Stimulated activated CD8-positive, alpha-beta memory T cell treated with anti-CD3 and anti-CD28 coated beads, Interleukin-7, amount 100 ng/mL, for 1 hour (primary cell): ENCODE results near the gene COL5A1.

Source experiments
- DNase-seq, 2 donors: peaks; one replicate each; pipeline ENCODE4 v3.0.0-alpha.2; 2020; ENCODE audit warnings: low read depth in 2 of 2

The COL5A1 gene

DNA sequence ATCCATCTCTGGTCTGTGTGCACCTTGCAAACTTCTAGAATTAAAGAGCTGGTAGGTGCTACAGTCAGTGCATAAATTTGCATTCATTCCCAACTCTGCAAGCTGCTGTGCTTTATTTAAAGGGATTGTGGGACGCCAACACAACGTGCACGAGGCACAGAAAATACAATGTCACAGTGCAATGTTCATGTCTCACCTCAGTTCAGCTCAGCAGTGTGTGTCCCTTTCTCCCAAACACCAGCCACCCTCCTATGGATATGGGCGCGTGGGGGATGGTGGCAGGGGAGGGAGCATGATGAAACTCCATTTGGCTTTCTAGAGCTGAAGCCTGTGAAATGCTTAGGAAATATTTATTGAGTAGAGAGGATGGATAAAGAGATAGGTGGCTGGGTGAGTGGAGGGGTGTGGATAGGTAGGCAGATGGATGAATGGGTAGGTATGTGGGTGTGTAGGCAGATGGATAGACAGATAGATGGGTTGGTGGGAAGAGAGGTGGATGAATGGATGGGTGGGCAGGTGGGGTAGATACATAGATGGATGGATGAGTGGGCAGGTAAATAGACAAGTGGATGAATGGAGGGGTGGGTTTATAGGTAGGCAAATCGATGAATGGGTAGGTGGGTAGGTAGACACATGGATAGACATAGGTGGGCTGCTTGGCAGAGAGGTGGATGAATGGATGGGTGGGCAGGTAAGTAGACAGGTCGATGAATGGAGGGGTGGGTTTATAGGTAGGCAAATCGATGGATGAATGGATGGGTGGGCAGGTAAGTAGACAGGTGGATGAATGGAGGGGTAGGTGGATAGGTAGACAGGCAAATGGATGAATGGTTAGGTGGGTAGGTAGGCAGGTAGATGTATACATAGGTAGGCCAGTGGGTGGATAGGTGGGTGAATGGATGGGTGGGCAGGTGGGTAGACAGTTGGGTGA, 146.3 kb downstream of the COL5A1 start:
- DNase-seq = no peak

DNA sequence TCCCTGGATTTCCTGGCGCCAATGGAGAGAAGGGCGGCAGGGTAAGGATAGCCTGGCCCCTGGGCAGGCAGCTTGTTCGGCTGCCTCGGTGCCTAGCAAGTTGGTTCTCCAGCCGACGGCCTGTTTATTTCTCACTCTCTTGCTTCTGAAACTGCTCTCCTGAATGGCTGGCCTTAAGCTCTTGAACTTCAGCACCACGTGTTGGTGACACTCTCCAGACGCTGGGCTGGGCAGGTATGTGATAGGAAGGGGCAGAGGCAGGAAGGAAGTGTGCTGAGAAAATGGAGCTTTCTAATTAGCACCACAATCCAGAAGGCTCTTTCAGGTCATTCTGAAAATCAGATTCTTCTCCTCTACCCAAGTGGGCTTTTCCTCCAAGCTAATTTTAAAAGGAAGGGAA, 147.6 kb downstream of the COL5A1 start:
- DNase-seq = no peak

DNA sequence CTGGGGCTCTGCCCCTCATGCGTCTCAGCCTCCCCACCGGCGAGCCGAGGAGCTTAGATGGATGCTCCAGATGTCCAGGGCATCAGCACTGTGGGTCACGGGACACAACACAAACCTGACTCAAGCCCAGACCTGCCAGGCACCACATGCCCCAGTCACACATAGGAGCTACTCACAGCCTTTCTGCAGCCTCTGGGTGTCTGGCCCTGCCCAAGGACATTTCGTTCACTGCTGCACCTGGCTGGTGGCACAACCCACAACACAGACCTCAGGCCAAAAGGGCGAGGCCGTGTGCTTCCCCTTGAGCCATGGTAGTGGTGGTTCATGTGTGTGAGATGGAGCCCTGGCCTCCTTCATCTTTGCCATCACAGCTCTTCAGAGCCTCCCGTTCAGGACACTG, 149.4 kb downstream of the COL5A1 start:
- DNase-seq = no peak

DNA sequence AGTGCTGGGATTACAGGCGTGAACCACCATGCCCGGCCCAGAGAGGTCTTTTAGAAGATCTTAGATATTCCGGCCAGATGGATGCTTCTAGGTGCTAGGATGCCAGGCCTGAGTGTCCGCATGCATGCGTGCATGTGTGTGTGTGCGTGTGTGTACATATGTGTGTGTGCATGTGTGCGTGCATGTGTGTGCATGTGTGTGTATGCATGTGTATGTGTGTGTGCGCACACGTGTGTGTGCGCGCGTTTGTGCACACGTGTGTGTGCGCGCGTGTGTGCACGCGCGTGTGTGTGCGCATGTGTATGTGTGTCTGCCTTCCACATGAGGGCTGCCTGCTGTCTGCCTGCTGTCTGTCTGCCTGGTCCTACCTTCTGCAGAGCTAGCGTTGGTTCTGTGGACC, 151.0 kb downstream of the COL5A1 start:
- no peak for DNase-seq

DNA sequence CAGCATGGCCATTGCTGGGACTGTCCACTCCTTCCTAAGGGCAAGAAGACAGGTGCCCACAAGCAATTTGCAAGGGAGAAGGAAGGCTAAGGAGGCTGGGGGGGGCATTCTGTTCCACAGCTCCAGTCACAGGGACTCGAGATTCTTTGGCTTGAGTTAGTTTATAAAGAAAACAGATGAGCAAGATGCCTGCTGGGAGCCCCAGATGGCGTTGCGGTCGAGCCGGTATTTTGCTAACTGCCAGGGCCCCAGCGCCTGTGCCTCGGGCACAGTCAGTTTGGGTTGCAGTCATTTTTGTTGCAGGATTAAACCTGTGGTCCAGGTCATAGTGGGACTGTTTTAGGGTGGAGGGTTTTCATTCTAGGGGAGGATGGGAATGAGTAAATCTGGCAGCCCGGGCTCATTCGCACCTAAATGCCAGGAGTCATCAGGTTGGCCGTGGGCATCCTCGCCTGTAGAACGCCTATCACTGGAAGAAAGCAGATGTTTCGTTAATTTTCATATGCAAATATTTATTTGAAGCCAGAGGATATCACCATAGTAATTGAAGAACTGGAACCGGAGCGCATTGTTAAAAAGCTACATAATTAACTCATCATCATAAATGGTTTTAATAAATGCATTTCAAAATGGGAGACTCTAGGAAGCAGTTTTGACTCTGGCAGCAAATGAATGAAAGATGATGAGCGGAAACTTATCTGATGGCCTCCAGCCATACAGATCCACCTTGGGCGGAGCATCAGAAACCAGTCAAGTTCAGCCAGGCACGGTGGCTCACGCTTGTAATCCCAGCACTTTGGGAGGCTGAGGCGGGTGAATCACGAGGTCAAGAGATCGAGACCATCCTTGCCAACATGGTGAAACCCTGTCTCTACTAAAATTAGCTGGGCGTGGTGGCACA, 151.9 kb downstream of the COL5A1 start:
- DNase-seq = no peak

DNA sequence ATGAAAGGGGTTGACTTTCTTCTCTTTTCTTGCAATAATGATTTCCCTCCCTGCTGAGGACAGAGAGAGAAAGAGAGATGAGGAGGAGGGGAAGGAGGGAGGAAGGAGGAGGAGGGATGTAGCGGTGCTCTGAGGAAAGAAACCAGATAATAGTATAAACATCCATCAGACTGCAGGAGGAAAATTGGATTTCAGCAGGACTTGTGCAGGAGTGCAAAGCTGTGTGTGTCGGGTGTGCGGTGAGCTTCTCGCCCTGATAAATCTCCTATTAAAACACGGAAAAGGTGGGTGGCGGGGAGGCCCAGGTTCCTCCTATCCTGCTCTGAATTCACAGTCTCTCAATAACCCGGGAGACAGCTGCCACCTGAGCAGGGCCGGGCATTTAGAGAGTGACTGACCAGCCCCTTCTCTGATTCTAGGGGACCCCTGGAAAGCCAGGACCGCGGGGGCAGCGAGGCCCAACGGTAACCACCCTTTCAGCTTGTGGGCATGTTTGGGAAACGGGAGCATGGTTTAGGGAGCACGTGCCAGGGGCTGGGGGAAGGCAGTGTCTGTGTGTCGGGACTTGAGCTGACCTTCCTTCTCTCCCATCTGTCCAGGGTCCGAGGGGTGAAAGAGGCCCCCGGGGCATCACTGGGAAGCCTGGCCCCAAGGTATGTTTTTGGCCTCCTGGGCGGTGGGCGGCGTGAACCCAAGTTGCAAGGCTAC, 153.2 kb downstream of the COL5A1 start:
- no peak for DNase-seq

DNA sequence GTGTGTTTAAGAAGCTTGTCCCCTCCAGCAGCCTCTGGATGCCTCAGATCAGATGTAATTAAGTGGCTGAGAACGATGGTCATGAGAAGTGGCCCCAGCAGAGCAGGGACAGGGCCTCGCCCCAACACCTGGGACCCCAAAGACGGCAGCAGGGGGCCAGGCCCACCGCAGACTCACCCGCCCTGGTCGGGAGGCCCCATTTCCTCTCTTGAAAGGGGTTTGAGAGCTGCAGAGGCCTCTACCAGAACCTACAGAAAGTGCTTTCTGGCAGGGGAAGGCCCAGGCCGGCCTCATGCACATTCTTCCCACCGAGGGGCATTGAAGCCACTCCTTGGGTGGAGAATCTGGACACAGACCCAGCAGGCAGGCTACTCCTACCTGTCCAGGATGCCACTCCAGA, 153.8 kb downstream of the COL5A1 start:
- DNase-seq = no peak

DNA sequence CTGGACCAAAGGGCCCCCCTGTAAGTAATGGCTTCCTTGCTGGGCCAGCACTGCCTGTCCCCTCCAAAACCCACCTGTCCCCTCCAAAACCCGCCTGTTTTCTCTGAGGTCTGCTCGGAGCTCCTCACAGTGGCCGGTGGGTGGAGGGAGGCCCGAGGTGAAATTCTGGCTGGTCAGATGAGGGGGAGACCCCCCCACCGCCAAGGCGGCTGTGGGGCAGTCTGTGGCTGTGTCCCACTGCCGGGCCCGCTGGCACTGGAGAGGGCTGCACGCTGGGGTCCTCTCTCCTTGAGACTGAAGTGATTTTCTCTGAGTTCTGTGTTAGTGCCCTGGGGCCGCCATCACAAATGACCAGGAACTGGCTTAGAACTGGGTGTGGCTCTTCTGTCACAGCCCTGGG, 155.3 kb downstream of the COL5A1 start:
- no peak for DNase-seq

DNA sequence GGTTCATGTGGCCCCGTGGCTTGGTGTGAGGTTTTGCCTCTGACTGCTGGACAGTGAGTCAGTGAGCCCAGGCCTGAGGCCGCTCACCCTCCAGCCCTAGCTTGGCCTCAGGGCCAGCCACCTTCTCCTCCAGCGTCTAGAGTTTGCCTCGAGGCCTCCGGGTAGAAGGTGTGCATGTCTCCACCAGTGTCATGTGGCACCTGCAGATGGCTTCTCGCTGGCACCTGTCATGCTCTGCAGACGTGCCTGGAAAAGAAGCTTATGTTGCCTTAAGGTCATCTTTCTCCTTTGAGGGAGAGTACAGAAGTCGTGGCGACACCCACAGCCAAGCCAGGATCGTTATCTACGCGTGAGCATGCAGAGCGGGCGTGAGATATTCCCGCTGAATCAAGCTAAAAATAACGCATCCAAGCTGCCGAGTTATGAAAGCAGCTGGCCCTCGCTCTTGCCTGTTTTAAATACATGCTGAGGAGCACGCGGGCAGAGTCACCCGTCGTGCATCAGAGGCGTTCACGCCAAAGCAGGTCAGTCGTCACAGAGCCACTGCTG, 159.3 kb downstream of the COL5A1 start:
- DNase-seq = no peak

DNA sequence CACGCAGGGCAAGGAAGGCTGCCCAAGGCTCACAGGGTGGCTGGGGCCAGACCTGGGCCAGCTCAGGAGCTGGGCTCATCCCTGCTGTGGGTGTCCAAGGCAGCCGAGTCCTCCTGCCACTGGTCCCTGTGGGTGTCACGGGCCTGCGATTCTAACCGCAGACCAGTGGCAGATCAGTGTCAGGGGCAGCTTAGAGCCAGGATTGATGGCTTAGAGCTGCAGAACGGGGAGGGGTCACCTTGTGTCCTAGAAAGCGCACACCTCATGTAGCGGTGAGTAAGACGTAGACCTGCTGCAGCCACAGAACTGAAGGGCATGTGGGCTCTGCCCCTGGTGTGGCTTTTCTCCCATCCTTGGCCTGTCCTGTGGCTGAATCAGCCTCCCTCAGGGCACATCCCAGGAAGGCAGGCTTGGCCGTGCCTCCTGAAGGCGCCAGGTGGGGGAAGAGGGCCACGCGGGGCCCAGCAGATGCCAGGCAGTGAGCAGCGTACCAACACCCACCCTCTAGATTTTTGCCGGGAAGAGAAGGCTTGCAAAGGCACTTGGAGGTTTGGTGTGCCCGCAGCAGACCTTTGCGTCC, 160.7 kb downstream of the COL5A1 start:
- no peak for DNase-seq

DNA sequence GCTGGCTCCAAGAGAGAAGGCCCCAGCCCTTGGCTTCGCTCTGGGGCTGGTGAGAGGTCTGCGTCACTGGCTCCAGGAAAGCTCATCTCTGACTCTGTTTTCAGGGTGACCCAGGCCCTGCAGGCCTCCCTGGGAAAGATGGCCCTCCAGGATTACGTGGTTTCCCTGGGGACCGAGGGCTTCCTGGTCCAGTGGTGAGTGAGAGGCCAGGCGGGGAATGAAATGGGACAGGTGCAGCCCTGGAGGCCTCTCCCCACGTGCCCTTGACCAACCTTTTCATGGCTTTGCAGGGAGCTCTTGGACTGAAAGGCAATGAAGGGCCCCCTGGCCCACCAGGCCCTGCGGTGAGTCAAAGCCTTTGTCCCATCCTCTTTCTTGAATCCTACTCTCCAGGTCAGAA, 163.3 kb downstream of the COL5A1 start:
- no peak for DNase-seq

DNA sequence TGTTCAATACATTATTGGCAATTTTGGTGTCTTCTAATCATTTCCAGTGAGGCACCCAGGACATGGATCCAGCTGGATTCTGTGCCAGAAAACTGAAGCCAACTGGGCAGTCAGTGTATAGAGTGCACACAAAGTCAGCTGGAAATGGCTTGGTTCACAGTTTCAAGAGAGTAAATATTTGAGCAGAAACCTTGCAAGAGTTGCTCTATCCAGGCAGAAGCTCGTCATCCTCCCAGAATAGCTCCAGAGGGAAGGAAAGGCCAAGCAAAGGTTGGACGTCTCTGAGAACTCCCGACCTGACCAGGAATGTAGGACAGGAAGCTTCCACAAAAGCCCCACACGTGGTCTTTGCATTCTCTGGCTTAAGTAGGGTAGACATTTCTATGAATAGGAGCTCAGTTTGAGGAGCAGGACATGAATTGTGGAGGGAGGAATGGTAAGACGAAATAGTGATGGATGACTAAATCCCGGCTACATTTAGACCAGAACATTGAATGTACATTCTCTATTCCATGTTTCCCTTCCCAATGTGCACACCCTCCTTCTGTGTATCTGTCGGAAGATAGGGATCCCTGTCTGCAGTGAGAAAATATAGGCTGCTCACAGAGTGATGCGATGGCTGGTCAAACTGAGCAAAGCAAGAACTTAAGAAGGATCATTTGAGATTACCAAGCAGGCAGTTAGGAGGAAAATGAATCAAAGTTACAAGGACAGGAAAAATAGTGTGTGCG, 166.3 kb downstream of the COL5A1 start:
- DNase-seq = no peak

DNA sequence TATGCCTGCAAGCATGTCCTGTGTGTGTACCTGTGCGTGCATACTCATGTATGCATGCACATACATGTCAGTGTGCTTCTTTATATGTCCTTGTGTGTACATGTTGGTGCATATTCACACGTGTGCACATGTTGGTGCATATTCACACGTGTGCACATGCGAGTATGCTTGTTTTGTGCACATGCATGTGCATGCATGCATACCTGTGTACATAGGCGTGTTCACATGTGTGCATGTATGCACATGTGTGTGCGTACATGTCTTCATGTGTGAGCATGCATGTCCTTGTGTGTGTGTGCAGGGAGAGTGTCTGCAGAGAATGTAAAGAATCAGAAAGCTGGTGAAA, 166.8 kb downstream of the COL5A1 start:
- DNase-seq = no peak

DNA sequence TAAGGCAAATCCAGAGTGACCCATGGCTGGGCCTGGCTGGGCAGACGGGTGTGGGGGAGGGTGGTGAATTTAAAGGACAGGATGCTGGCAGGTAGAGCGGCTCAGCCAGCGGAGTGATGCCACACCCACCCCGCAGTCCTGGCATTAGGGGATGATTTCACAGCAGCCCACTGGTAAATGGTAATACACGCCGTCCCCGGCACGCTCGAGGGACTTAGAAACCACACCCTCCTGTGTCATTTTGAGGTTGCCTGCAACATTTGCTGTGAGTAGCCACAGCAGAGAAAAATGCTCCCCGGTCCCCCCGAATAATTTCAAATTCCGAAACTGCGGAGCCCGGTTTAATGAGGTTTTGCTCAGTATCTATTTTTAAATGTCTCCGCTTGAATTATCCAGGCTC, 167.7 kb downstream of the COL5A1 start:
- no peak for DNase-seq

DNA sequence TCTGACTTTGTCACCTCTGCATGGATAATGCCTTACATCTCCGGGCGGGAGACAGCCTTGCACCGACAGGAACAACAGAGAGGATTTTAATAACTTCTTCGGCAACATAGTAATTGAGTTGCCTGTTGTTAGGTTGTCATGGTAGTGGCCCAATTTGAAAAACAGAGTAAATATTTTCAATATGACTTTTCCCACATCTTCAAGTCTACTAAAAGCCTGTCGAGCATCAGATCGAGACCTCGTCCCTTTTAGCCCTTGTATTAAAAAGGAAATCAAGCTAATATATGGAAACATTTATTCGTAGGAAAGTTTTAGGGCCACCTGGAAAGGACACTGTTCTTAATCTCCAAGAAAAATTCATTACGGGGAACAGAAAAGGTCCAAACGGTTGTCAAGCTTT, 168.2 kb downstream of the COL5A1 start:
- DNase-seq = no peak

DNA sequence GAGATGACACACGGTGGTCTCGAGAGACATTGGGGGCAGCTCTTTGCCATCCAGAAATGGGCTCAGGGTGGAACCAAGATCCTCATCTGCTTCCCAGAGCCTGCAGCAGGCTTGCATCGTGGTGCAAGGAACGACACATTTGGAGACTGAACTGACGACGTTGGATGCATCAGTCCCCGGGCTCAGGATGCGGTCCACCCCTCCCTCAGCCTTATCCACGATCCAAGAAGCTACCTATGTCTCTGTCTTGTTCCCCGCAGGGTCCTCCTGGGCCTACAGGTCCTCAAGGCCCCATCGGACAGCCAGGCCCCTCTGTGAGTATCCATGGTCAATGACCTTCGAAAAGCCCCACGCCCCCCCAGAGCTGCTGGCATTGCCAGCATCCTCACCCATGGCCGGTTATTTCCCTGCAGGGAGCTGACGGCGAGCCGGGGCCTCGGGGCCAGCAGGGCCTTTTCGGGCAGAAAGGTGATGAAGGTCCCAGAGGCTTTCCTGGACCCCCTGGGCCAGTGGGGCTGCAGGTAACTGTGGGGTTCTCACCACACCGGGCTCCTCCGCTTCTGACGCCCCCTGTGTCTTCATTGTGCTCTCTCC, 169.6 kb downstream of the COL5A1 start:
- no peak for DNase-seq

DNA sequence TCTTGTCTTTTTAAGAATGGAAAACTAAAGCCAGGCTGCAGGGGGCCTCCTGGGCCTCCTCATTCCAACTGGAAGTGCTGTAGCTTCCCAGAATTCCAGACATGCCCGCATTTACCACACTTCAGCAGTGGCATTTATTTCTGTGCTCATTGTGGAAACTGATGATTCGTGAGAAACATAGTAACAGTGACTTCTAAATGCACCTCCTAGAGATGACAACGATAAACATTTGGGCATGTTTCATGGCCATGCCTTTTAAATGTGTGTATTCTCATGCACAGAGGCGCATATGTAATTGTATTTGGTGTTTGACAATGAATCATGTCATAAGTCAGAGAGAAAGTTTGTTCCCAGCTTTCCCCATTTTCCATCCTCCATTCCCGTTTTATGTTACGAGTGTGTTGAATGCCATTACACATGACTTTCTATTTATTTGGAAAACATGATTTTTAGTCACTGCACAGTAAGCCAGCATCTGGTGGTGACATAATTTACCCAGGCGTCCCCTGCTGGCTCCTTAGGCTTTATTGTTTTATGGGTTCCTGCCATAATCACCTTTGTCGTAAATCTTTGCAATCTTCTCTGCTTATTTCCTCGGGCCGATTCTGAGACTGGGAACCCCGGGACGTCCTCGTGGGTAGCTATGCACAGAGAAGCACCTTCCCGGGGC, 170.2 kb downstream of the COL5A1 start:
- DNase-seq = no peak

DNA sequence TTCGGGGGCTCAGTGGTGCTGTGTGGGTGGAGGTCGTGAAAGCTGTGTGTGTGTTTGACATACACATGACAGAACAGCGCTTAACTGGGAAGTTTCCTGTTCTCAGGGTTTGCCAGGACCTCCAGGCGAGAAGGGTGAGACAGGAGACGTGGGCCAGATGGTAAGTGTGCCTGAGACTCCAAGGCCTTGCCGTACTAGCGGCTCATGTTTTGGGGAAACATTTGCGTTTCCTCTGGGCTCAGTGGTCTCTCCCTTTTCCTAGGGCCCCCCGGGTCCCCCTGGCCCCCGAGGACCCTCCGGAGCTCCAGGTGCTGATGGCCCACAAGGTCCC, 170.7 kb downstream of the COL5A1 start:
- DNase-seq = no peak

DNA sequence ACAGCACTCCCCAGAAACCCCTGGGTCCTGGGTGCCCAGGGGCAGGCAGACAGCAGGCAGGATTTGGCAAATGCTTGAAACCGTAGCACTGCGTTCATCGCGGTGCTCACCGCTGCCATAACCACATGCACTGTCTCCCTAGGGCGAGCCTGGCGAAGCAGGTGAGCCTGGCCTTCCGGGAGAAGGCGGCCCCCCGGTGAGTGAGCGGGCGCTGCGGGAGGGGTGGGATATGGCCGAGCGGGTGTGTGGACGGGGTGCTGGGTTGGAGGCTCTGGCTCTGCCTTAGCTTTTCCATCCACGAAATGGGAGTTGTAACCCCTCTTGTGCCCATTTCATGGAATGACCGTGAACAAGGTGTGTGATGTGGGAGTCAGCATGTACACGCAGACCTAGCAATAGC, 172.2 kb downstream of the COL5A1 start:
- no peak for DNase-seq

DNA sequence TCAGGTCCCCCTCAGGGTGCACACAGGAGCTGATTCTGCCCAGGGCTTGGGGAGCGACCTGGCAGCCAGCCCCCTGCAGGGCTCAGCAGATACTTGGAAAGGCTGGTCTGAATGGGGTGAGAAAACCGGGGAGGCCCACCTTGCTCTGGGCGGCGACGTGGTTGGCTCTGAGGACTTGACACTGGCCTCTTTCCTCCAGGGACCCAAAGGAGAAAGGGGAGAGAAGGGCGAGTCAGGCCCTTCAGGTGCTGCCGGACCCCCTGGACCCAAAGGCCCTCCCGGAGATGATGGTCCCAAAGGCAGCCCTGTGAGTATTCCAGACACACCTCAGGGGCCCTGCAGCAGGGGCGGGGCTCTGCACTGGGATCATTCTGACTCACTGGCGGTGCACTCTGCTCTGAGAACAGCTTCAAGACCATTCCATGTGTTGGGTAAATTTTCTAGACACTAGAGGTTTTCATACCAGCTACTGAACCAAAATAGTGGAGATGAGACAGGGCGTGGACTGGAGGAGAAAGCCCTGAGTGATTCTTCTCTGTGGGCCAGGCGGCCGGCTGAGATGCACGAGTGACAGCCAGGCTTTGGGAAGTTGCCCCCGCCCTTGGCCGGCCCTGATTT, 173.1 kb downstream of the COL5A1 start:
- no peak for DNase-seq
